Measurements from ENCODE around the gene FAM163A.
"Not testable (repeated sequence)": the region's sequence is repeated elsewhere in the genome, so short reads cannot be mapped to it uniquely, and the experiment has no call there.

FAM163A gene

DNA sequence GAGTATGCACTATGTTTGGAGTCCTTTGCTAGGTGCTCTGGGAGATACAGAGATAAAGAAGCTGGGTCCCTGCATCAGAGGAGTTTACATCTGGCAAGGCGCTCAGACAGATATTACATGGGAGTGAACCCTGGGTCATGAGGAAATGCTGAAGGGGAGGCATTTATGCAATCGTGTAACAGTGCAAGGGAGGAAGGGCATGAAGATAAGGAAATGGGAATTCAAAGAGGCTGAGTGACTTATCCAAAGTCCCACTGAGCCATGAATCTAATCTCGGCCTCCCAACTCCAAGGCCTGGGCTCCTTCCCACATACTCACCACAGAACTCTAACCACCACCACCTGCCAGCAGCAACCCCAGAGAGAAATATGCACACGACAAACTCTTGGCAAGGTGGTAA is 51.6 kb downstream of the FAM163A start:
- DNase-seq, result no peak

DNA sequence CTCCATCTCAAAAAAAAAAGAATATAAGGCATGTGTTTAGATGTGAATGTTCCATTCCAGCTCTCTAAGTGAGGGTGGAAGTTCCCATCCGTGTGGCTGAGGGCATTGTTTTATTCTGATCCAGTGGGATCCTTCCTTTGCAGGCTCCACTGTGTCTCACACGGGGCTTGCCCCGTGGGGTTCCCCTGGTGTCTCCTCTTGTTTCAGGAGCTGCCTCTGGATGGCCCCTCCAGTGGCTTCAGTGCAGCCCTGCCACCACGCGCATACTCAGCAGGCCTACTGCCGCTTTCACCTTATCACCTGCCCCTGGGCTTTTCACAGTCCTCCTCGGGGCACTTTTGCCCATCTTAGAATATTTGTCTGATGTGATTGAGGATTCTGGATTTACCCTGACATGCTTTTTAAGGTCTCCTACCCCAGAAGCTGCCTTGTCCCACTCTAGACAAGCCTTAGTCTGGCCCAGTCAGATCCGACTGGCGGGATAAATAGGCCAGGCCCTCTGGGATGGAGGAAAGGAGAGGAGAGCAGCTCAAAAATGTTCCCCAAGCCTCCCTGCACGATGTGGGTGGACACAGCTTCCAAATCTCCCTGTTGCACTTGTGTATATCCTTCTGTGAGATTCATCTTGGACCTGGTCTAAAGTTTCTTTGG is 55.2 kb downstream of the FAM163A start:
- DNase-seq, result no peak

DNA sequence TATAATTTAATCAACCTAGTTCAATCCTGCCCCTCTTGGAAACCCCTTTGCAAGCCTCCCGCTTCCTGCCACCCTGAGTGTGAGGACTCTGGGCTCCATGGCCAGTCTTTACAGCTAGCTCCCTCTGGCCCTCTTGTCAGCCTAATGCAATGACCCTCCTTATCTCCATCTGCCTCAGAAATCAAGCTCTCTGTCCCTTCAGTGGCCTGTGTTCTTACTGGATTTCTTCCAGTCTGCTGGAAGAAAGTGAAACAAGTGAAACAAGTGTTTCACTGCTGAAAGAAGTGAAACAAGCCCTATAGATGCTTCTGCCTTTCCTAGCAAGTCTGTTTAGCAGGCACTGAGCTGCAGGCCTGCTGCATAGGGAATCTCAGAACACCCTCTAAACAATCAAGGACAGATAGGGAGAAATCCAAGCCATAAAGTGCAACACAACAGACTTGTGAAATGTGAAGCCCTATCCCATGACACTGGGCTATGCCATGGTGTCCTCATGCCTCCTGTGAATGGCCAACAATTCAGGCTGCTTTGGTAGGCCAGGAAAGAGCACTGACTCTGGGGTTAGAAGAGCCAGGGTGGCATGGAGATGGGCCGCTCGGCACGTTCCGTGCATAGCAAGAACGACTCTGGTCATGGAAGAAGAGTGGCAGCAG is 55.9 kb downstream of the FAM163A start:
- no peak for DNase-seq

DNA sequence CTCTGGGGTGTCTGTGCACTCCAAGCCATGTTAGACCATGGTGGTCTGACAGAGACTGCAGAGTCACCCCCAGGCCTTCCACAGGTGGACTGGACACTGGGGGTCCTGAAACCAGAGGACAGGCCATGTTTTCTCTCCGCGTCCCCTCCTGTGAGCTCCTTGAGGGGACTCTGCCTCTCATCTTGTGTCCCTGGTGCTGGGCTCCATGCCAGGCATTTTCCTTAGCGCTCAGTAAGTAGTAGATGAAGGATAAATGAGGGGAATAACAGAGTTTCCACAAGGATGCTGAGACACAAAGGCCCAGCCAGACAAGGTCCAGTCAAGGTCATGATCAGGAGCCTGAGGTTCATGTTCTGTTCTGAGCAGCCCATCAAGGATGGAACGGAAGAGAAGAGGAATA is 57.4 kb downstream of the FAM163A start:
- no peak for DNase-seq

DNA sequence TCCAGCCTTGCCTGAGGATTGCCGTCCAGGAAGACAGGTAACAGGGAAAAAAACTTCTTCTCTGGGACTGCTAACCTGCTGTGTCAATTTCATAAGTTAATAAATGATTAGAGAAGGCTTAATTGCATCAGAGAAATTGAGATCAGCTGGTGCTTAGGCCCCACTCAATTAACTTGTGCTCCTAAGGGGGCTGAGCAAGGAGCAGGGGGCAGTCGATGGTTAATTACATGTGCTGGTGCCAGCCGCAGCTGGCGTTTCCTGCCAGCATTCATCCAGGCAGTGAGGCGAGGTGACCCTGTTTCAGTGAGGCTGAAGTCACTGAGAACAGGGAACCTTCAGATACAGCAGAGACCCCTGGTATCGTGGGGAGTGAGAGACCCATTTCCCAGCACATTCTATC is 60.0 kb downstream of the FAM163A start:
- no peak for DNase-seq

DNA sequence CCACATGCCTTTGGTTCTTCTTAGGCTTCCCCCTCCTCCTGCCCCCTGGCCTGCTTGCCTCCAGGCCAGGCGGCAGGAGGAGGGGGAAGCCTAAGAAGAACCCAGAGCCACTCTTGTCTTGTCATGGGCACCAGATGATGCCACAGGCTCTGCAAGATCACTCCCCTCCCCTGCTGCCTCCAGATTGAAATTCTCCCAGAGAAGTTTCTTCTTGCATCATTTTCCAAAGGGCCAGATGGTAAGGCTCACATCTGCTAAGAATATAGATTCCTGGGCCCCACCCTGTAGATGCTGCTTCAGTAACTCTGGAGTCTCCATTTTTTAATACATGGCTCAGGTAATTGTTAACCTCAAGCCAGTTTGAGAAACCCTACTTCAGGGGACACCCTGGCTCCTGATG is 60.8 kb downstream of the FAM163A start:
- DNase-seq, result no peak

DNA sequence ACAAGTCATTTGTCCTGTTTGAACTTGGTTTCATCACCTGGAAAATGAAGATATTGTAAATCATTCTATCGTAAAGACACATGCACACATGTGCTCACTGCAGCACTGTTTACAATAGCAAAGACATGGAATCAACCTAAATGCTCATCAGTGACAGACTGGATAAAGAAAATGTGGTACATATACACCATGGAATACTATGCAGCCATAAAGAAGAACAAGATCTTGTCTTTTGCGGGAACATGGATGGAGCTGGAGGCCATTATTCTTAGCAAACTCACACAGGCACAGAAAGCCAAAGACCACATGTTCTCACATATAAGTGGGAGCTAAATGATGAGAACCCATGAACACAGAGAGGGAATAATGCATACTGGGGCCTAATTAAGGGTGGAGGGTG is 61.3 kb downstream of the FAM163A start:
- not testable (repeated sequence) for DNase-seq

DNA sequence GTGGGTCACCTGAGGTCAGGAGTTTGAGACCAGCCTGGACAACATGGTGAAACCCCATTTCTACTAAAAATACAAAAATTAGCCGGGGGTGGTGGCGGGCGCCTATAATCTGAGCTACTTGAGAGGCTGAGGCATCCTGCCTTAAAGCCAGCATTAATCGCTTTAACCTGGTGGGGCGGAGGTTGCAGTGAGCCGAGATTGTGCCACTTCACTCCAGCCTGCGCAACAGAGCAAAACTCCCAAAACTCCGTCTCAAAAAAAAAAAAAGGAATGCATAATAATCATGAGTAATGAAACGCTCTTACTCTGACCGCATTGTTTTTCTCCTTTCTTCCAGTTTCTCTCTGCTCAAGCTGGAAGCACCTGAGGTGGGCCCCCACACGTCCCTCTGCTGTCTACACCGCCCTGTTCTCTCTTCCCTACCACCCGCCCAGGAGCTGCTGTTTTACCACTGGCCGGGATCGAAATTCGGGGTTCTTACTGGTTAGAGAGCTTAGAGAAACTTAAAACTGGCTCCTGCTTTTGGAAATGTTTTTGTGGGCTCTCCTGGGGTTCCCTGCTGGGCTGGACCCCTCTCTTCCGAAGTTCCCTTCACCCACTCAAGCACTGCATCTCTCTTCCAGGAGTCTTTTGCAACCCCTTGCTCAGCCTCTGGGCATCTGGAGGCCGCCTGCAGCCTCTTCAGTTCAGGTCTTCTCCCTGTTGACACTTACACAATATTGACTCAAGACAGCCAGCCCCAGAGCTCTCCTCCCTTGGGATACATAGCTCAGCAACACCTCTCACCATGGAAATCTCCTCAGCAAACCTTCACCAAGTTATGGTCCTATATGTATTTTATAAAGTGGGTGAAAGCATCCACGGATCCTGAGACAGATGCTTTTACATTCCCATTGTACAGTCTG is 62.5 kb downstream of the FAM163A start:
- DNase-seq, result no peak

DNA sequence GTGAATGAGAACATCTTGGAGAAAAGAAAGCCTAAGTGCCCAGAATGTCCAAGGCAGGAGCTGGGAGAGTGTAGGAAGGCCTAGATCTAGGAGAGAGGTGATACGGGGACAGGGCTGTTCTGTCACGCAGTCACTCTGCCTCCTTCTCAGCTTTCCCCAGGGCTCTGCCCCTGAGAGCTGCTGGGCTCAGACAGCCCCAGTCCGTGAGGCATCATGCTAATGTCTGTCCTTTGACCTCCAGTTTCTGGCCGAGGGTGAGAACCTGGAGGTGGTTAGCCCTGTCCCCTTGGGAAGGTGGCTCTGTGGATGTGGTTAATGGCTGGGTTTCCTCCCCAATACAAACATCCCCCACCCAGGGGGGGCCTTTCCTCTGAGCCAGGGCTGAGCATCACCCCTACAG is 63.2 kb downstream of the FAM163A start:
- DNase-seq, result no peak

DNA sequence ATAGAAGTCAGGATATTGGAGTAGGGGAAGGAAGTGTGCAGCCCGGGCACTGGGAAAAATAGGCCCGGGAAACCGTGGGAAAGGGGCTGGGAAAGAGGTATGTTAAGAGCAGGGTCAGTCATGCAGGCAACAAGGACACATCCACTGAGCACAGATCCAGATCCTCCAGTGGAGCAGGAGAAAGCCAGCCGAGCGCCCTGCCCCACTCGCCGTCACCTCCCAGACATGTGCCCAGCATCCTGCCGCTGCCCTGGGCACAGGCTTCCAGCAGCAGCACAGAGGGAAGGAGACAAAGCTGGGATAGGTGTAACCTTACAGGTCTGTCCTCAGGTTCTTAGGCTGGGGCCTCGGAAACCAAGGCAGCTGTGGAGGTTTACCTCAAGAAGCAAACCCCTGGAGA is 64.2 kb downstream of the FAM163A start:
- DNase-seq, result no peak

DNA sequence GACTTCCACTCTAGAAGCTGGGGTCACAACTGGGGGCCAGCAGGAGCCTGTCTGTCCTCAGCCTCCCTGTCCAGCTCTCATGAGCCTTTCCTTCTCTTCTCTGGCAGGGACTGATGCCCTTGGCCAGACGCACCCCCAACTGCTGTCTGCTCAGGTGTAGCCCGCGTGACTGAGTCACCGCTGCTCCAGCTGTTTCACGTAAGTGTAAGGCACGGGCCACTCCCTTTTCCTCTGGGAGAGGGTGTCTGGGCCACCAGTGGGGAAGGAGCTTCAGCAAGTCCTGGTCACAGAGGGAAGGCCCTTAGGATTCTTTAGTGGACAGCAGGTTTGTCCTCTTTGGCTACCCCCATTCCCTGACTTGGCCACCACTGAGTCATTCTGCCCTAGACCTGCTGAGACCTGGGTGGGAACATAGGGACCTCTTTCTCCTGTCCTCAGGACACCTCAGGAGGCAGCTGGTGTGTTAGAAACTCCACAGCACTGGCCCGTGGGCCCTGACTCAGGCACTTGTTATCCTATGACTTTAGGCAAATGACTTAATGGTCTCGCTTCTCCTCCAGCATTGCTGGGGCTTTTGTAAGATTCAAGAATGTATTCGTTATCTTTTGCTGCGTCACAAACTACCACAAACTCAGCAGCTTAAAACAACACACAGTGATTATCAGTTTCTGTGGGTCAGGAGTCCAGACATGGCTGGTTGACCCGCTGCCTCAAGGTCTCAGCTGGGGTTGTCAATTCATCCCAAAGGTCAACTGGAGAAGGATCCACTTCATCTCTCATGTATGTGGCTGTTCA is 64.8 kb downstream of the FAM163A start:
- no peak for DNase-seq

DNA sequence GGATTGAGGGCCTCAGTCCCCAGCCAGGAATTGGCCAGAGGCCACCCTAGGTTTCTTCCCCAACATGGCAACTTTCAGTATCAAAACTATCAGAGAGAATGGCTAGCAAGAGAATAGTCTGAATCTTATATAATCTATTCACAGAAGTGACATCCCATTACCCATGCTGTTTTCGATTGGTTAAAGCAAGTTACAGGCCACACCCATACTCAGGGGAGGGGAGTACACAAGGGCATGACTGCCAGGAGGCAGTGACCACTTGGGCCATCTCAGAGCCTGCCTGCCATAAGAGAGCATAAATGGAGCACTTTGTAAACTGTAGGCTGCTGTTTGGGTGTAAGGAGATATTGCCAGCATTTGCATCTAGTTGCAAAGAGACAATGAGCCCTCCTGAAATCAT is 65.4 kb downstream of the FAM163A start:
- no peak for DNase-seq

DNA sequence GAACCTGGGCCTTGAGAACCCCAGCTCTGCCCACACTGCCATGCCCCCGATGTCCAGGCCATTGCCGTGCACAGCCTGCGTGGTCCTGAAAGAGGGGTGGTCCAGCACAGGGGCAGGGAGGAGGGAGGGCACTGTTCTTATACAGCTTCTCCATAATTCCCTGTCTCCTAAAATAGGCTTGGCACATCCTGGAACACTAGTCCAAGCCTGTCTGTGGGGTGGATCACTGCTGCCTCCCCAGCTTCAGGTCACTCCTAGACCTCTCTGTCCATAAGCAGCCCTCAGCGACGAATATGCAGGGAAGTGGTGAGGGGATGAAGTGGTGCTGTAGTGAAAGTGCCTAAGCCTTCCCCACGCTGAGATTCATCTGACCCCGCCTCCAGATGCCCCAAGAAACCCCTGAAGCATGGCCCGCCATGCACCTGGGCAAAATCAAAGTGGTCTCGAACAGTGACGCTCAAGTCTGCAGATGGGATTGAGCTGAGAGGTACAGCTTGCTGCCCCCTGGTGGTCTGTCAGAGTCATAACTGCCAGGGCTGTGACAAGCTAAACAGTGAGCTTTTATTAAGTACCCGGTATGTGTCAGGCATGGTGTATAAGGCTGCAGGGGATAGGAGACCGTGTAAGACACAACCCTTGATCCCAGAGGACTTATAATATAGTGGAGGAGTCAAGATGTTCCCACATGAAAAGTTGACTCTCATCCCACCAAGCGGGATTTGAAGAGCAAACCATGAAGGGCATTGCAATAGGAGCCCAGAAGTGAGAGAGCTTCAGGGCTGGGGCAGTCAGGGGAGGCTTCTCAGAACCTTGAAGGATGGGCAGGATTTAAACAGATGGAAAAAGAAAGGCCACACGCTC is 66.6 kb downstream of the FAM163A start:
- peak; percentile 83 for DNase-seq

DNA sequence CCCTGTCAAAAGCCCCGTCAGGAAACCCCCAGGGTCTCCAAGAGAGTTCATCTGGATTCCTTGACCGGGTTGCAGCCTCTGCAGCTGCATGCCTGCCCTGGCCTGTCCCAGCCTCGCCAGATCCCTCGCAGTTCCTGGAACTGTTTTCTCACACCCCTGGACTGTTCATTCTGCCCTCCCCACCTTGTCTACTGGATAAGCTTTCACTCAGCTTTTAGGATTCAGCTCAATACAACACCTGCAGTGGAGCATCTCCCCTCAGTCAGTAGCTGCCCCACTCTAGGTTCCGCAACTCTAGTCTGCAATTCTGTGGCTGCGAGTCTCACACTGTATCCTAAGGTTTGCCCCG is 67.2 kb downstream of the FAM163A start:
- no peak for DNase-seq

DNA sequence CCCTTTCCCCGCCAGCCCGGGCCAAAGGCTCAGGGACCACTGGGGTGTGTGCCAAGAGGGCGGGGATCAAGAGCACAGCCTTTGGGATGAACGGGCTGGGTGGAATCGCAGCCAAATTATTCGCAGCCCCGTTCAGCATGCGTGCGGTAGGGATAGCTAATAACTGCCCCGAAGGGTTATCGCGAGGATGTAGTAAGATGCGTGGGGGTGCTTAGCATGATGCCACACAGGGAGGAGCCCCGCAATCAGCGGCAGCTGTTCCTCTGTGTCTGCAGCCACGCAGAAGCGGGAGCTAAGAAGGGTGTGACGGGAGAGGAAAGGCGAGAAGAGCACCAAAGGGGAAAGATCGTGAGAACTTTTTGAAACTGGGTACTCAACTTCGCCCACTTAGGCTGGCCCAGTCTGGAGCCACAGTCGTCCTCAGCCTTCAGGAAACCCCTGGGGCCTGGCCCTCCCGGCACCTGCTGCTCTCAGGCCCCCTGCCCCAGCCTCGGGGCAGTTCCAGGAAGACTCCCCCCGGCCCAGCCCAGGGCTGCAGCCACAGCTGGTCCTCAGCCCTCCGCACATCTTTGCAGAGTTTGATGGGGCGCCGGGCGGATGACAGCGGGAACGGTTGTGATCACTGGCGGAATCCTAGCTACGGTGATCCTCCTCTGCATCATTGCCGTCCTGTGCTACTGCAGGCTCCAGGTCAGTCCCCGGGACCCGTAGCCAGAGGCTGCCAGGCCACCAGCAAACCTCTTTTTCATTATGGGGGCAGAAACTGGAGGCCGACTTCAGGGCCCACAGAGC is 69.6 kb downstream of the FAM163A start:
- DNase-seq, result no peak

DNA sequence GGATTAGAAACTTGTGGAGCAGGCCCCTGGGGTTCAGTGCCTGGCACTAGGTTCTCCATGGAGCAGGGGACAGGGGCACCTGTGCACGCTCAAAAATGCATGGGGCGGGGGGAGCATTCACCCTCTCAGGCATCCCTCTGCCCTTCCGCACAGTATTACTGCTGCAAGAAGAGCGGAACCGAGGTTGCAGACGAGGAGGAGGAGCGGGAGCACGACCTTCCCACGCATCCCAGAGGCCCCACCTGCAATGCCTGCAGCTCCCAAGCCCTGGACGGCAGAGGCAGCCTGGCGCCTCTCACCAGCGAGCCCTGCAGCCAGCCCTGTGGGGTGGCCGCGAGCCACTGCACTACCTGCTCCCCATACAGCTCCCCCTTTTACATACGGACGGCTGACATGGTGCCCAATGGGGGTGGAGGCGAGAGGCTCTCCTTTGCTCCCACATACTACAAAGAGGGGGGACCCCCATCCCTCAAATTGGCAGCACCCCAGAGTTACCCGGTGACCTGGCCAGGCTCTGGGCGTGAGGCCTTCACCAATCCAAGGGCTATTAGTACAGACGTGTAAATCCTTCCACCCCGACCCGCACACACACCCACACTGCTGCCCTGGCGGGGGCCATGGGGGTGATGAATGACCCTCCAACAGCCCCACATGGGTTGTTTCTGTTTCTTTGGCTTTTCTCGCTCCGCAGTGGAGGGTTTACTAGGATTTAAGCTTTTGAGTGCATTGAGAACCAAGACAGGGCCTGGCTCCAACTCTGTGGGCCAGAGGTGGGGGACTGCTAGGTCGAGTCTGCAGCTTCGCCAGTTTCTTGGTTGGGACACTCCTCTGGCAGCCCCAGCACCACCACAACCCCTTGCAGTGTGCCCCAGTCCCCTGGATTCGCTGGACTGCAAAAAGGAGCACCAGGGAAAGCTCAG is 70.8 kb downstream of the FAM163A start:
- no peak for DNase-seq

DNA sequence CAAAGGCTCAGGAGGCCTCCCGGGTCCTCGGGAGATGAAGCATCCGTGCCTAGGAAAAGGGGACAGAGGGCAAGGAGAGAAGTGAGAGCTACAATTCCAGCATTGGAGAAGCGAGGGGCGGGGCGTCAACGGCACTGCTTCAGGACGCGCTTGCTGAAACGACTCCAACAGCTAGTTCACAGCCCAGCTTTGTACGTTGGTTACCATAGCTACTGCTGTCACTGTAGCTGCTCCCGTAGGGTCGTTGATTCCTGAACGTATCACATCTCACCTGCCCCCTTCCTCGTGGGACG is 71.4 kb downstream of the FAM163A start:
- no peak for DNase-seq

DNA sequence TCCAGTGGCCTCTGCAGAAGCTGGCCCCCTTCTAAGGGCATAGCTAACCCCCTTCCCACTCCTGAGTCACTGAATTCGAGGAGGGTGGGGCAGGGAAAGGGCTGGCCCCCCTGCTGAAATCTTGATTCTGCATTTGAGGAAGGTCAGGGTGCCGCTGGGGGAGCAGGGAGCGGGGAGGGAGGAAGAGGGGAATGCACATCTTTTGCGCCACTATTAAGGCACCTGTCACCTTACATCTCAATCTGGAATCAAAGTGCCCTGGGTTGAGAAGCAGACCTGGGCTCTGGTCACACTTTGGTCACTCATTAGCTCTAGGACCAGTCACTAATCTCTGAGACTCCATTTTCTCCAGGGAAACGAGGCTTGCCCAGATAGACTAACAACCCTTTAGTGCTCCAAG is 72.5 kb downstream of the FAM163A start:
- DNase-seq, result no peak

DNA sequence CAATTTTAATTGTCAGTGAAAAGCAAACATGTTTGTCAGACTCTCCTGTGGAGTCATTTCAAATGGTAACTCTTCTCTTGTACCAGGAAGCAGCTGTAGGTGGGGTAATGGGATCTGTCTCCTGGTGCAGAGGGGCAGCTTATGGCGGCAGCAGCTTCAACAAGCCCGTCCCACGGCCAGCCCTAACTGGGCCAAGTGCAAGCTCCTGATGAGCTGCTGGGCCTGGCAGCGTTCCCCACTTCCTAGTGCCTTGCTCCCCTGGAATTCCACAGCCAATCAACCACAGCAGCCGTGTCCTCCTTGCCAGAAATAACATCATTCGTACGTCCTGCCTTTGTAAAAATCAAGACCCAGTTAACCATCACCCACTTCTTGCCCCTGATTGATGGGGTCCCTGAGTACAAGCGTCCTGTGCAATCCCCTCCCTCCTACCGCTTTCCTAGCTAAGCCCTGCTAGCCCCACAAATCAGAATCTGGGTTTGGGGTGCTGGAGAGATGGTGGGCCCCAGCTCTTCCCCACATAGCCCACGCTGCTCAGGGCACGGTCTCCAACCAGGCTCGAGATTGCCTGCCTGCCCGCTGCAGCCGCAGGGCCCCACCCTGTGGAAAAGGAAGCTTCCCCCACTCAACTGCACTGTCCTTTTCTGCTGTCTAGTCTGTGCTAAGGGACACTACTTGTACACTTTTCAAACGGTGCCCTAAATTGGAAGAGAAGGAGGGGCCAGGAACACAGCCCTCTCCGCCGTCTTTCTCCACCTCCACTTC is 73.3 kb downstream of the FAM163A start:
- DNase-seq, result peak; percentile 68

DNA sequence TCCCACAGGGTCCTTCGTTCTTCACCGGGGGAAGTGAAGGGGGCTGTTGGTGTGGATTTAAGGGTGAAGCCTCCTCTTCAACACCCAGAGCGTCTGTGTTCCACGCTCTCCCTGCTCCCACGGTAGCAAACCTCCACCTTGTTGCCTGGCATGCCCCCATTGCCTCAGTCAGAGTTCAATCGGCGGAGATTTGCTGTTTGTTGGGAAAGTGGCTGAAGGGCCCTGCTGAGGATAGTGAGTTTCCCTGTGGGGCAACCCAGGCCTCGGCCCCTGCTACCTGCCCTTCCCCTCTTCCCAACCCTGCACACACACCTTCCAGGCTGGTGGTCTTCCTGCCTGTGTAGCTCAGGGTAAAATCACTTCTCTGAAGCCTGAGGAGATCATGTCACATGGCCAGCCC is 74.0 kb downstream of the FAM163A start:
- DNase-seq, result peak; percentile 38

Data from right forelimb (tissue), 1 donor.